HCT116 (cell line): ENCODE measurements around the gene TFIP11. TPM values are rescaled to one million over a fixed set of nuclear protein-coding genes. Genes with fewer than 3 reads are reported as not detected.

Experiments used
- ATAC-seq: fragments of 200-7000 bp; cut with Tn5 transposase; 2 replicates; pipeline ENCODE4 v1.9.1; 2020; ENCODE audit warnings: mild to moderate bottlenecking, moderate library complexity
- BruUV-seq: library from RNA; stranded (reverse); fragments of 400-500 nt; replicated peaks from 2 replicates; lab custom pipeline; 2021; lab: Mats Ljungman, UMichigan
- CTCF ChIA-PET: fragments of 300-600 bp; sonication (Branson Sonifier 250); formaldehyde crosslinking; loops from one replicate; lab custom pipeline; 2021; ENCODE audit warnings: antibody characterized with exemption; lab: Charles Lee
- POLR2A ChIA-PET: fragments of 300-600, 350-600 bp; sonication (Branson Sonifier 250); formaldehyde crosslinking; loops from one replicate; lab custom pipeline; 2021; ENCODE audit warnings: antibody characterized with exemption; lab: Charles Lee
- RAD21 ChIA-PET, 2 experiments: fragments of 300-600 bp; sonication (Branson Sonifier 250); formaldehyde crosslinking; loops; one replicate each; lab custom pipeline; 2023; ENCODE audit warnings: low total read pairs in 2 of 2; ENCODE audit not compliant: uncharacterized antibody in 2 of 2, unreplicated experiment in 2 of 2, low non-redundant PET in 1 of 2; lab: Charles Lee
- DNase-seq: peaks from one replicate; pipeline ENCODE4 v3.0.0-alpha.2; 2010; ENCODE audit warnings: low read depth, low spot score
- H2AFZ ChIP-seq: fragments of 200-600 bp; shearing (Covaris generic), sonication (generic); 2 replicates; pipeline ENCODE4 v1.6.1; 2017; ENCODE audit warnings: low read depth, mixed run types, mixed read lengths, antibody characterized with exemption, low read length; ENCODE audit not compliant: poor library complexity, severe bottlenecking
- H3K27ac ChIP-seq: 2 replicates; pipeline ENCODE4 v1.5.1; 2012; ENCODE audit warnings: low read depth, low read length
- H3K27me3 ChIP-seq: fragments of 200-600 bp; sonication (generic); 2 replicates; pipeline ENCODE4 v1.6.1; 2016; ENCODE audit warnings: mixed run types, low read length, mixed read lengths; ENCODE audit not compliant: insufficient read depth
- H3K36me3 ChIP-seq, 2 experiments: fragments of 200-500 bp in 1 of 2; fragments of 200-600 bp in 1 of 2; sonication (Bioruptor generic) in 1 of 2; sonication (generic) in 1 of 2; 2 replicates each; pipeline versions ENCODE4 v1.5.1 to v1.6.1; 2014 to 2016; ENCODE audit warnings: low read length in 2 of 2, inconsistent platforms in 1 of 2, mixed read lengths in 1 of 2, mixed run types in 1 of 2; ENCODE audit not compliant: insufficient read depth in 2 of 2, control insufficient read depth in 1 of 2
- H3K4me1 ChIP-seq, 2 experiments: fragments of 200-600 bp in 1 of 2; sonication (generic) in 1 of 2; 2 replicates each; pipeline versions ENCODE4 v1.5.1 to v1.6.1; 2012 to 2017; ENCODE audit warnings: low read length in 2 of 2, inconsistent platforms in 1 of 2, mild to moderate bottlenecking in 1 of 2, mixed read lengths in 1 of 2, mixed run types in 1 of 2, moderate library complexity in 1 of 2; ENCODE audit not compliant: insufficient read depth in 2 of 2, control insufficient read depth in 1 of 2
- H3K4me2 ChIP-seq: fragments of 200-600 bp; sonication (generic); 2 replicates; pipeline ENCODE4 v1.6.1; 2017; ENCODE audit warnings: mixed run types, low read length, mixed read lengths
- H3K4me3 ChIP-seq, 2 experiments: fragments of 200-600 bp in 1 of 2; sonication (generic) in 1 of 2; replicated peaks in 1 of 2; 2 replicates each; pipeline ENCODE4 v1.5.1; 2011 to 2016; ENCODE audit warnings: low read length in 2 of 2, control low read depth in 1 of 2, low read depth in 1 of 2, mild to moderate bottlenecking in 1 of 2, mixed read lengths in 1 of 2, mixed run types in 1 of 2
- H3K79me2 ChIP-seq: fragments of 200-600 bp; sonication (generic); 2 replicates; pipeline ENCODE4 v1.6.1; 2017; ENCODE audit warnings: mild to moderate bottlenecking, mixed run types, low read length, moderate library complexity, mixed read lengths; ENCODE audit not compliant: insufficient read depth
- H3K9ac ChIP-seq: fragments of 200-600 bp; sonication (generic); 2 replicates; pipeline ENCODE4 v1.6.1; 2016; ENCODE audit warnings: low read length, mixed read lengths
- H3K9me2 ChIP-seq: fragments of 200-600 bp; sonication (generic), shearing (Covaris generic); 2 replicates; pipeline ENCODE4 v1.6.1; 2017; ENCODE audit warnings: mixed run types, mild to moderate bottlenecking, moderate library complexity; ENCODE audit not compliant: insufficient read depth
- H3K9me3 ChIP-seq, 2 experiments: fragments of 200-500 bp in 1 of 2; fragments of 200-600 bp in 1 of 2; sonication (Bioruptor generic) in 1 of 2; sonication (generic) in 1 of 2; 2 replicates each; pipeline ENCODE4 v1.6.1; 2014 to 2017; ENCODE audit warnings: low read length in 2 of 2, mixed read lengths in 2 of 2, inconsistent platforms in 1 of 2, low read depth in 1 of 2, mild to moderate bottlenecking in 1 of 2, mixed run types in 1 of 2, moderate library complexity in 1 of 2; ENCODE audit not compliant: control insufficient read depth in 1 of 2, insufficient read depth in 1 of 2
- H4K20me1 ChIP-seq: fragments of 200-600 bp; sonication (generic), shearing (Covaris generic); 2 replicates; pipeline ENCODE4 v1.6.1; 2017; ENCODE audit warnings: mixed run types, mild to moderate bottlenecking, moderate library complexity; ENCODE audit not compliant: insufficient read depth
- CEBPB ChIP-seq: IDR thresholded peaks from 2 replicates; pipeline ENCODE4 v1.6.1; 2012; ENCODE audit warnings: low read depth
- EGR1 ChIP-seq: IDR thresholded peaks from 2 replicates; pipeline ENCODE4 v1.6.1; 2012; ENCODE audit warnings: low read depth
- JUND ChIP-seq: IDR thresholded peaks from 2 replicates; pipeline ENCODE4 v1.6.1; 2012
- POLR2A ChIP-seq: IDR thresholded peaks from 2 replicates; pipeline ENCODE4 v1.7.0; 2011; ENCODE audit warnings: borderline replicate concordance; ENCODE audit not compliant: insufficient read depth, insufficient read length; ENCODE audit errors: extremely low read depth
- RAD21 ChIP-seq: IDR thresholded peaks from 2 replicates; pipeline ENCODE4 v1.6.1; 2012; ENCODE audit warnings: low read depth, mild to moderate bottlenecking
- TCF7L2 ChIP-seq: IDR thresholded peaks from 2 replicates; pipeline ENCODE4 v1.7.0; 2011; ENCODE audit warnings: borderline replicate concordance, inconsistent platforms; ENCODE audit not compliant: insufficient read depth, insufficient read length; ENCODE audit errors: extremely low read depth
- intact Hi-C: fragments of 100-400 bp; cut with micrococcal nuclease; formaldehyde crosslinking; loops from 2 replicates; pipeline ENCODE4 v1.10.0; 2022
- total RNA-seq: library from RNA; stranded (reverse); gene quantifications from one replicate; pipeline ENCODE4 v1.2.1, GENCODE V29; 2021; ENCODE audit not compliant: unreplicated experiment
- TF ChIP-seq, protein P1 (sequence below), 3 experiments: fragments of 200-600 bp in 1 of 3; sonication (generic) in 1 of 3; IDR thresholded peaks in 2 of 3; conservative IDR thresholded peaks in 1 of 3; 2 replicates each; pipeline ENCODE4 v1.5.1; 2012 to 2017; ENCODE audit warnings: low read depth in 2 of 3, low read length in 2 of 3, antibody characterized with exemption in 1 of 3, borderline replicate concordance in 1 of 3, control low read depth in 1 of 3, mild to moderate bottlenecking in 1 of 3, mixed read lengths in 1 of 3, mixed run types in 1 of 3, moderate library complexity in 1 of 3; ENCODE audit not compliant: insufficient read depth in 1 of 3
- TF ChIP-seq, protein P2 (sequence below): IDR thresholded peaks from 2 replicates; pipeline ENCODE4 v1.6.1; 2012
- TF ChIP-seq, protein P3 (sequence below): IDR thresholded peaks from 2 replicates; pipeline ENCODE4 v1.6.1; 2011; ENCODE audit warnings: mild to moderate bottlenecking, low read length, moderate library complexity; ENCODE audit not compliant: insufficient replicate concordance; ENCODE audit errors: extremely low read depth
- TF ChIP-seq, protein P4 (sequence below): IDR thresholded peaks from 2 replicates; pipeline ENCODE4 v1.6.1; 2012

Gene TFIP11
- total RNA-seq, 1 experiment from 2014 or later: 28.1 TPM

DNA sequence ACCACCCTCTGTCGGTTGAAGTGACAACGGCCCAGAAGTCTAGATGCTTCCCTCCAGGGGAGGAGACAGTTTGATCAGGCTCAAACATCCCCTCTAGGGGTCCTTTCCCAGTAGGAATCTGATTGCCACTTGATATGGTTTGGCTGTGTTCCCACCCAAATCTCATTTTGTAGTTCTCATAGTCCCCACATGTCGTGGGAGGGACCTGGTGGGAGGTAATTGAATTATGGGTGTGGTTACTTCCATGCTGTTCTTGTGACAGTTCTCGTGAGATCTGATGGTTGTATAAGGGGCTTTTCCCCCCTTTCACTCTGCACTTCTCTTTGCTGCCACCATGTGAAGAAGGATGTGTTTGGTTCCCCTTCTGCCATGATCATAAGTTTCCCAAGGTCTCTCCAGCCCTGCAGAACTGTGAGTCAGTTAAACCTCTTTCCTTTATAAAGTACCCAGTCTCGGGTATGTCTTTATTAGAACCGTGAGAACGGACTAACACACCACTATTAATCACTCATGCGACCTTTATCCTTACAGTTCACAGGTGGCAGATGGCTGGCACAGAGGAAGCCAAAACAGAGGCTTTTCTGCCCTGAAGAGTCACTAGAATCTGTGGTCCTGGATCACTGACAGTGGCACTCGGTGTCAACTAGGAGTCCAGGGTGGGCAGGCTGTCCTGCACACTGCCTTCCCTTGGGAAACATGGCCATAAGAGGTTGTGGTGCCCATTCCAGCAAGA is 61.7 kb downstream of the TFIP11 start:
- Histone ChIP-seq H2AFZ (no peak overlapping the region), H3K79me2 (no peaks in the 10 kb centered on the region), H3K9ac (no peak overlapping the region), H3K9me3 (no peaks in the 10 kb centered on the region), H3K27ac (no peak overlapping the region), H3K27me3 (no peaks in the 10 kb centered on the region), H4K20me1 (no peaks in the 10 kb centered on the region), H3K4me2 (no peak overlapping the region), H3K36me3 (peaks cover 3% of the 10 kb centered on the region in 2 experiments; a peak in 2 of 4 replicates), H3K4me3 (no peak overlapping the region), H3K4me1 (no peaks in the 10 kb centered on the region), H3K9me2 (no peaks in the 10 kb centered on the region)
- RAD21 ChIA-PET: no interaction called here
- POLR2A ChIA-PET: no interaction called here
- BruUV-seq: no TSS peak
- TF ChIP-seq, protein P1, sequence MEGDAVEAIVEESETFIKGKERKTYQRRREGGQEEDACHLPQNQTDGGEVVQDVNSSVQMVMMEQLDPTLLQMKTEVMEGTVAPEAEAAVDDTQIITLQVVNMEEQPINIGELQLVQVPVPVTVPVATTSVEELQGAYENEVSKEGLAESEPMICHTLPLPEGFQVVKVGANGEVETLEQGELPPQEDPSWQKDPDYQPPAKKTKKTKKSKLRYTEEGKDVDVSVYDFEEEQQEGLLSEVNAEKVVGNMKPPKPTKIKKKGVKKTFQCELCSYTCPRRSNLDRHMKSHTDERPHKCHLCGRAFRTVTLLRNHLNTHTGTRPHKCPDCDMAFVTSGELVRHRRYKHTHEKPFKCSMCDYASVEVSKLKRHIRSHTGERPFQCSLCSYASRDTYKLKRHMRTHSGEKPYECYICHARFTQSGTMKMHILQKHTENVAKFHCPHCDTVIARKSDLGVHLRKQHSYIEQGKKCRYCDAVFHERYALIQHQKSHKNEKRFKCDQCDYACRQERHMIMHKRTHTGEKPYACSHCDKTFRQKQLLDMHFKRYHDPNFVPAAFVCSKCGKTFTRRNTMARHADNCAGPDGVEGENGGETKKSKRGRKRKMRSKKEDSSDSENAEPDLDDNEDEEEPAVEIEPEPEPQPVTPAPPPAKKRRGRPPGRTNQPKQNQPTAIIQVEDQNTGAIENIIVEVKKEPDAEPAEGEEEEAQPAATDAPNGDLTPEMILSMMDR (IDR thresholded peaks at IDR 0.05 in 2 of 3, conservative IDR thresholded peaks at IDR 0.05 in 1 of 3; ENCODE audit: borderline replicate concordance in 1 of 3, insufficient read depth in 1 of 3, low read depth in 2 of 3, low read length in 2 of 3): no peak
- TF ChIP-seq JUND: no peak
- no peak for TF ChIP-seq EGR1
- TF ChIP-seq, protein P2, sequence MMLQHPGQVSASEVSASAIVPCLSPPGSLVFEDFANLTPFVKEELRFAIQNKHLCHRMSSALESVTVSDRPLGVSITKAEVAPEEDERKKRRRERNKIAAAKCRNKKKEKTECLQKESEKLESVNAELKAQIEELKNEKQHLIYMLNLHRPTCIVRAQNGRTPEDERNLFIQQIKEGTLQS: no peak
- no peak for TF ChIP-seq TCF7L2
- no peak for TF ChIP-seq POLR2A
- DNase-seq (no peak), ATAC-seq (no peak)
- CTCF ChIA-PET: no interaction called here
- intact Hi-C loops: no loop called here

DNA sequence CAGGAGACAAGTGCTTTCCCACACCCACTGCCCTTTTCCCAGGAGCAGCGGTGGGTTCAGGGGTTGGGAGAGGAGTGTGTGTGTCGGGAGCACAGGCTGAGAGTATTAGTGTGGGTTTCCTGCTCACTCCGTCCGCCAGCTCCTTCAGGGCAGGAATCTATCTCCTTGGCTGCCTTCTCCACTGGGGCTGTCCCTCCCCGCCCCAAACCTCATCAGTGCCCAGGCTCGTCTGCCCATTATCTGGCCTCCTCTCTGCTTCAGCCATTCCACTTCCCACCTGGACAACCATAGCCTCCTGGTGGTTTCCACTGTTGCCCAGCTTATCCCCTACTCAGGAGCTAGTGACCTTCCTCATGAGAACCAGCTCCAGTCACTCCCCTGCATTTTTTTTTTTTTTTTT is 63.3 kb downstream of the TFIP11 start:
- H3K27me3 ChIP-seq: no peaks in the 10 kb centered on the region
- no peak overlapping the region for H3K4me2 ChIP-seq
- no peaks in the 10 kb centered on the region for H3K79me2 ChIP-seq
- H2AFZ ChIP-seq: no peak overlapping the region
- POLR2A ChIA-PET: no interaction called here
- H4K20me1 ChIP-seq: no peaks in the 10 kb centered on the region
- no peak overlapping the region for H3K9ac ChIP-seq
- peaks cover 0 to 3% of the 10 kb centered on the region in 2 experiments; a peak in 2 of 4 replicates for H3K36me3 ChIP-seq
- no peak overlapping the region for H3K27ac ChIP-seq
- no peak for DNase-seq
- H3K4me1 ChIP-seq: no peaks in the 10 kb centered on the region
- no peaks in the 10 kb centered on the region for H3K9me3 ChIP-seq
- intact Hi-C loops: no loop called here
- no peak for ATAC-seq
- CTCF ChIA-PET: no interaction called here
- RAD21 ChIA-PET: interaction anchor here in 1 of 2 experiments (0.7 kb wide), 1 partner anchor 32 kb away, joined by 4 read pairs; no protein-coding TSS in a partner anchor
- BruUV-seq: no TSS peak
- H3K4me3 ChIP-seq: no peak overlapping the region
- no peaks in the 10 kb centered on the region for H3K9me2 ChIP-seq
- TF ChIP-seq, protein P3, sequence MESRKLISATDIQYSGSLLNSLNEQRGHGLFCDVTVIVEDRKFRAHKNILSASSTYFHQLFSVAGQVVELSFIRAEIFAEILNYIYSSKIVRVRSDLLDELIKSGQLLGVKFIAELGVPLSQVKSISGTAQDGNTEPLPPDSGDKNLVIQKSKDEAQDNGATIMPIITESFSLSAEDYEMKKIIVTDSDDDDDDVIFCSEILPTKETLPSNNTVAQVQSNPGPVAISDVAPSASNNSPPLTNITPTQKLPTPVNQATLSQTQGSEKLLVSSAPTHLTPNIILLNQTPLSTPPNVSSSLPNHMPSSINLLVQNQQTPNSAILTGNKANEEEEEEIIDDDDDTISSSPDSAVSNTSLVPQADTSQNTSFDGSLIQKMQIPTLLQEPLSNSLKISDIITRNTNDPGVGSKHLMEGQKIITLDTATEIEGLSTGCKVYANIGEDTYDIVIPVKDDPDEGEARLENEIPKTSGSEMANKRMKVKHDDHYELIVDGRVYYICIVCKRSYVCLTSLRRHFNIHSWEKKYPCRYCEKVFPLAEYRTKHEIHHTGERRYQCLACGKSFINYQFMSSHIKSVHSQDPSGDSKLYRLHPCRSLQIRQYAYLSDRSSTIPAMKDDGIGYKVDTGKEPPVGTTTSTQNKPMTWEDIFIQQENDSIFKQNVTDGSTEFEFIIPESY: no peak
- TF ChIP-seq, protein P2: no peak
- TF ChIP-seq JUND (no peak), RAD21 (no peak), EGR1 (no peak), CEBPB (no peak)
- TF ChIP-seq, protein P1 (IDR thresholded peaks at IDR 0.05 in 2 of 3, conservative IDR thresholded peaks at IDR 0.05 in 1 of 3; ENCODE audit: borderline replicate concordance in 1 of 3, insufficient read depth in 1 of 3, low read depth in 2 of 3, low read length in 2 of 3): no peak
- TF ChIP-seq, protein P4, sequence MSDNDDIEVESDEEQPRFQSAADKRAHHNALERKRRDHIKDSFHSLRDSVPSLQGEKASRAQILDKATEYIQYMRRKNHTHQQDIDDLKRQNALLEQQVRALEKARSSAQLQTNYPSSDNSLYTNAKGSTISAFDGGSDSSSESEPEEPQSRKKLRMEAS: no peak
